Prostate gland (tissue), 2 donors: ENCODE measurements around the gene CDK5RAP1.

Experiments
- POLR2A ChIP-seq: fragments of 450-650 bp; IDR thresholded peaks from one replicate; pipeline ENCODE4 v1.6.1; 2016; ENCODE audit warnings: antibody characterized with exemption, mild to moderate bottlenecking
- TF ChIP-seq, protein P1 (sequence below), 4 experiments: fragments of 200-600 bp in 2 of 4; fragments of 450-650 bp in 2 of 4; sonication (generic) in 2 of 4; IDR thresholded peaks; 1 replicate in 3 of 4; 2 replicates in 1 of 4; pipeline ENCODE4 v1.5.1; 2016 to 2019; ENCODE audit warnings: antibody characterized with exemption in 4 of 4, mild to moderate bottlenecking in 2 of 4, moderate library complexity in 2 of 4

DNA sequence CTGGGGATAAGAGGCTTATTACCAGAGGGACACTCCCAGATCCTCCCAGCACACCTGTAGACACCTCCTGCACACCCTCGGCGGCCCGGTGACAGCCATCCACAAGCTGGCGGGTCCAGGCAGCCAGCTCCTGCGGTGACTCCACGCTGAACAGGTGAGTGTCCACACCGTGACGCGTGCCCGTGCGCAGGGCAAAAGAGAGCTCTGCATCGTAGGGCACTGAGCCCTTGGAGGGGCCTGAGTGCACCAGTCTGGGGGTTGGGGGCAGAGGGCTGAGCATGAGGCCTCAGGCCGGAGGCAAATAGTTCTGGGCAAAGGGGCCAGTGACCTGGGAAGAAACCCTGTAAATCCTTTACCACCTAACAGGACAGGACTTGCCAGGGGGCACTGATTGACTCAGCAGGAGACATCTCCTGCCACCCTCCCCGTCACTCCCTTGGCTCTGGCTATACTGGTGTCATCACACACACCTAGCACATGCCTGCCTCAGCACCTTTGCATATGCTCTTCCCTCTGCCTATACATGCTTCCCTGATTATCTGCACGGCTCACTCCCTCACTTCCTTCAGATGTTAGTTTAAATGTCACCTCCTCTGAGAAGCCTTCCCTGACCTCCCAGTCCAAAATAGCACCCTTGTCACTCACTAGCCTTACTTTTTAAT lies 8.9 kb upstream of the CDK5RAP1 start:
- TF ChIP-seq, protein P1, sequence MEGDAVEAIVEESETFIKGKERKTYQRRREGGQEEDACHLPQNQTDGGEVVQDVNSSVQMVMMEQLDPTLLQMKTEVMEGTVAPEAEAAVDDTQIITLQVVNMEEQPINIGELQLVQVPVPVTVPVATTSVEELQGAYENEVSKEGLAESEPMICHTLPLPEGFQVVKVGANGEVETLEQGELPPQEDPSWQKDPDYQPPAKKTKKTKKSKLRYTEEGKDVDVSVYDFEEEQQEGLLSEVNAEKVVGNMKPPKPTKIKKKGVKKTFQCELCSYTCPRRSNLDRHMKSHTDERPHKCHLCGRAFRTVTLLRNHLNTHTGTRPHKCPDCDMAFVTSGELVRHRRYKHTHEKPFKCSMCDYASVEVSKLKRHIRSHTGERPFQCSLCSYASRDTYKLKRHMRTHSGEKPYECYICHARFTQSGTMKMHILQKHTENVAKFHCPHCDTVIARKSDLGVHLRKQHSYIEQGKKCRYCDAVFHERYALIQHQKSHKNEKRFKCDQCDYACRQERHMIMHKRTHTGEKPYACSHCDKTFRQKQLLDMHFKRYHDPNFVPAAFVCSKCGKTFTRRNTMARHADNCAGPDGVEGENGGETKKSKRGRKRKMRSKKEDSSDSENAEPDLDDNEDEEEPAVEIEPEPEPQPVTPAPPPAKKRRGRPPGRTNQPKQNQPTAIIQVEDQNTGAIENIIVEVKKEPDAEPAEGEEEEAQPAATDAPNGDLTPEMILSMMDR (IDR thresholded peaks at IDR 0.05): no peak
- no peak for TF ChIP-seq POLR2A
